ENCODE data around the gene PHLDB3.

GRCh38 chr19:43504426-43505185 is at the start of gene PHLDB3:
- TF ChIP-seq CTCF (IDR thresholded peaks at IDR 0.05) = no peak
- peak; percentile 43 for TF ChIP-seq POLR2AphosphoS5 (IDR thresholded peaks at IDR 0.05)
- peak; percentile 51 for TF ChIP-seq POLR2A (IDR thresholded peaks at IDR 0.05)
